GM12874 (cell line): ENCODE results near the gene FOSL2.

Source experiments
- TF ChIP-seq, protein P1 (sequence below): IDR thresholded peaks from 2 replicates; pipeline ENCODE4 v1.5.1; 2011; ENCODE audit warnings: low read depth, mild to moderate bottlenecking, control low read depth, low read length, moderate library complexity; ENCODE audit not compliant: insufficient read depth

The FOSL2 gene

DNA sequence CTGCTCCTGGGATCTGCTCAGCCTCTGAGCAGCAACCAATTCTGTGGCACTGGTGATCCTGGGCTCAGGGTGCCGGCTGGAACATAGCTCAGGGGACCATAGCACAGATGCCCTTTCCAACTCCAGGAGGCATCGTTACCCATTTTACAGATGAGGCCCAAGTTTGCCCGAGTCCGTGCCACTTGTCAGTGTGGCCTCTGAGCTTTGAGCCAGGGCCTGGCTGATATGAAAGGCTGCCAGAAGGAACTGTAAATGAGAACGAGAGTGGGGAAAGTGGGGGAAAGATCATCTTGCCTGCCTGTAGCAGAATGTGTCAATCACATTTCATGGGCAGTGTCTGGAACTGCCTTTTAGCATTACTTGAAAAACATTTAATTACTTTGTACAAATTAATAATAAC is 23.3 kb upstream of the FOSL2 start:
- TF ChIP-seq, protein P1, sequence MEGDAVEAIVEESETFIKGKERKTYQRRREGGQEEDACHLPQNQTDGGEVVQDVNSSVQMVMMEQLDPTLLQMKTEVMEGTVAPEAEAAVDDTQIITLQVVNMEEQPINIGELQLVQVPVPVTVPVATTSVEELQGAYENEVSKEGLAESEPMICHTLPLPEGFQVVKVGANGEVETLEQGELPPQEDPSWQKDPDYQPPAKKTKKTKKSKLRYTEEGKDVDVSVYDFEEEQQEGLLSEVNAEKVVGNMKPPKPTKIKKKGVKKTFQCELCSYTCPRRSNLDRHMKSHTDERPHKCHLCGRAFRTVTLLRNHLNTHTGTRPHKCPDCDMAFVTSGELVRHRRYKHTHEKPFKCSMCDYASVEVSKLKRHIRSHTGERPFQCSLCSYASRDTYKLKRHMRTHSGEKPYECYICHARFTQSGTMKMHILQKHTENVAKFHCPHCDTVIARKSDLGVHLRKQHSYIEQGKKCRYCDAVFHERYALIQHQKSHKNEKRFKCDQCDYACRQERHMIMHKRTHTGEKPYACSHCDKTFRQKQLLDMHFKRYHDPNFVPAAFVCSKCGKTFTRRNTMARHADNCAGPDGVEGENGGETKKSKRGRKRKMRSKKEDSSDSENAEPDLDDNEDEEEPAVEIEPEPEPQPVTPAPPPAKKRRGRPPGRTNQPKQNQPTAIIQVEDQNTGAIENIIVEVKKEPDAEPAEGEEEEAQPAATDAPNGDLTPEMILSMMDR: no peak

DNA sequence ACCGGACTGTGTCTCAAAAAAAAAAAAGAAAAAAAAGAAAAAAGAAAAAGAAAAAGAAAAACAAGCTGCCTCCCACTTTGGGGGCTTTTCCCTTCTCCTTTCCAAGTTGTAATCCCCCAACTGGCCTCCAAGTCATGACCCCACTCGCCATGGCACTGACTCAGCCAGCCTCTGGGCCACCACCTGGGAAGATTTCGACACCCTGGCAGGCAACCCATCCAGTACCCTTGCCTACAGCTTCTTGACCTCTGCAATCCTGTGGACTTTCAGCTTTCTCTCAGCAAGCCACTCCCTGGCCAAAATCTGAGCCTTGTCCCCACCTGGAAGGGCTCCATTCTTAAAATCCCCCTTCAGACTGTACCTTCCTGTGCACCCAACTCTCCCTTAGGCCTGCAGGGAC is 22.3 kb upstream of the FOSL2 start:
- TF ChIP-seq, protein P1: no peak

DNA sequence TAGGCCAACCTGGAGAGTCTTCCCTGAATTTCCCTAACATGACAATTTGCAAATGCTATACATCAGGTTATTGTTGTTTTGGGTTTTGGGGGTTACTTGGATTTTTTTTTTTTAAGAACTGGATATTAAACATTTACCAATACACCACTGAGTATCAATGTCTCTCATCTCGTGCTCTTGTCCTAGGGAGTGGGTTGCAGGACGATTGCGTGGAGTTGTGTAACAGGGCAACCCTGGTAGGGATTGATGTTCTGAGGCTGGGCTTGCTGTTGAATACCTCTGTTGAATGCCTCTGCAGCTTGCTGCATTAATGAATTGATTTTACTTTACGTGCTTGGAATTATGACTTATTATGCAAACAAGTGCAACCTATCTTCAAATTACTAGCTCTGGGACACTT is 18.8 kb upstream of the FOSL2 start:
- TF ChIP-seq, protein P1: no peak

DNA sequence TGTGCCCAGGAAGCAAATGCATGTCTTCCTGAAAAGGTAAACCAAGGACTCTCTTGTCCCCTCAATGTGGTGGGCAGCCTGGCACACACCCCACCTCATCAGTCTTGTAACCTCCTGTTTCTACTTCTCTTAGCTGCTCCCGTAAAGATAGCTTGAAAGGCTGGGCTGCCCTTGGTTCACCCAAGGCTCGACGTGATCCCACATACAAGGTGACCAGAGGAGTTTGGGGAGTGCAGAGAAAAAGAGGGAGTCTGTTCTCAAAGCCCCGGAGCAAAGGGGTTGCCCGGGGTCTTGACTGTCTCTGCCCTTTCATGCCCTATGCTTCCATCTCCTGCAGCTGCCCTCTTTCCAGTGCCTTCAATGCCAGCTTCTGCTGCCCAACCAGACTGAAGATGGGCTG is 18.3 kb upstream of the FOSL2 start:
- TF ChIP-seq, protein P1: no peak

DNA sequence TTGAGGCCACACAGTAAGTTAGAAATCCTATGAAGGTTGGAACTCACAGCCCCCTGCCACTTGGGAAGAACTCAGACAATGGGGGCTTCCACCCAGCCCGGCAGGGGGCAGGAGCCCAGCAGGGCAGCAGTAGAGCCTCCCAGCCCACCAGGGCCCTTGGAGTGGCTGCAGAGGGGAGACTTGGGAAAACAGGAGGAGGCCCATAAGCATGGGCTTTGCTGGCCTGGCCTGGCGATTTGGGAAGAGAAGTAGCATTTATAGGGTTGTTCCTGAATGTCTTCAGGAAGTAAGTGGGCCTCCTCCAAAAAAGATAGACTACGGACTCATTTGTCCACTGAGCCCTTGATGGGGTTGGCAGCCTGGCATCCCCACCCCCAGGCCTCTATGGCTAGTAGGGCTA is 17.4 kb upstream of the FOSL2 start:
- TF ChIP-seq, protein P1: no peak

DNA sequence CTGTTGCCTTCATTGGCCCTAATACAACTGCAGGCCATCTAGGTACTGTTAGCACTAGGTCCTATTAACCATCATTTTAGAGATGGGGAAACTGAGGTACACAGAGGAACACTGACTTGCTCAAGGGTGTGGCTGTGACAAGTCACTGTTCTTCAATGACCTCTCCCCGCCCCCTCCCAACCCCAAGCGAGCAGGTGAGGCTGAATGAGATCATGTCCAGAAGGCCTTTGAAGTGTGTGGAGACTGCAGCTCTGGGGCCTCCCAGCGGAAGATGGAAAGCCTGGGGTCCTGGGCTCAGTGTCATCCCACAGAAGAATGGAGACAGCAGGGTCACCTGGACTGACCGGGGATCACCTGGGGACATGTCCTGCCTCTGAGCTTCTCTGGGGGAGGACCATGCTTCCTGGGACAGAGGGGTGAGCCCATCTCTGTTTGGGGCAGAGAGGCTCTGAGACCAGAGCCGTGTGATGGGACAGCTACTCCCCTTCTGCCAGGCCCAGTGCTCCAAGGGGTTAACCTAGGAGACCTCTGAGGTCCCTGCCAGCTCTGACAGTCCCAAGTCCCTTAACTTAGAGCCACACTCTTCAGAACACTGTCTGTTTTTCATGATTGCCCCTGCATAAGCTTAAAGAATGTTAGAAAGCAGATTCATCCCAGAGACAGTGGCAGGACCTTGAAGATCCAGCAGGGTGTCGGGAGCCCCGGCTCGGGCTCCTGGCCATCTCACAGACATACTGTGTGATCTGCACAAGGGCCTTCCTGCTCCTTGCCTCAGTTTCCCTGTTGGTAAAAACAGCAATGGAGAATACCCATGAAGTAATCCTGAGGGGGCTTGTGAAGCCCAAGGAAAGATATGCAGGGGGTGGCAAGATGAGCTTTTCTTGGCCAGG is 16.7 kb upstream of the FOSL2 start:
- TF ChIP-seq, protein P1: no peak

DNA sequence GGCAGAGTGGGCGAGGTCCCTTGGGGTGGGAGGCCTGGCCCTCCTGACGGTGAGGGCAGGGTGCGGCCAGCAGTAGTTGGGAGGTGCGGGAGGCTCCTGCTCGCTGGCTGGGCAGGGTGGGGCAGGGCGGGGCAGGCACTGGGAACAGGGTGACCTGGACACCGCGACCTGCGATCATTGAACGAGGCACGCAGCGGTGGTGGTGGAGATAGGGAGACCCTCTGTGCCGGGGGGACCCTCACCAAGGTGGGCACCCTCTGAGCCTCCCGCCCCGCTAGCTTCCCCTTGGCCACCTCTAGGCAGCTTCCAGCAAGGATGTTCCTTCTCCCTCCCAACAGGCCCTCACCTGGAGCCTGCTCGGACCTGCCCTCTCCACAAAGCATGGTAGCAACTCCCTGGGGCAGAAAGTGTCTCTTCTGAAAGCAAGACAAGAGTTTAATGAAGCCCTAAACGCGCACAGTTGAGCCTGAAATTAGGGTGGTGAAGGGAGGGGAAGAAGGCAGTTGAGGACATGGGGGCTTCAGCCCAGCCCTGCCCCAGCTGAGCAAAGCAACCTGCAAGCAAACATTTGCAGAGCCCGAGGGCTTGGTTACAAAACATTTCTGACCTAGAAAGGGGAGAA is 15.4 kb upstream of the FOSL2 start:
- TF ChIP-seq, protein P1: no peak
